ENCODE measurements around the gene ULBP1. TPM values are rescaled to one million over a fixed set of nuclear protein-coding genes. Genes with fewer than 3 reads are reported as not detected.
"Not testable (repeated sequence)": the region's sequence is repeated elsewhere in the genome, so short reads cannot be mapped to it uniquely, and the experiment has no call there.

ULBP1 gene
- total RNA-seq, 1 donor from 2014 or later: 9.3 TPM

- Mint-ChIP-seq H3K27me3 (ENCODE audit: unreplicated experiment) (peaks cover 41% of the 10 kb centered on the region), H3K4me1 (ENCODE audit: low read depth, unreplicated experiment) (peaks cover 3% of the 10 kb centered on the region), H3K9me3 (ENCODE audit: unreplicated experiment) (peaks cover 8% of the 10 kb centered on the region), H3K27ac (ENCODE audit: unreplicated experiment) (peak overlapping the region; percentile 86), H3K4me3 (ENCODE audit: unreplicated experiment) (peak overlapping the region; percentile 99), H3K36me3 (ENCODE audit: unreplicated experiment) (peaks cover 18% of the 10 kb centered on the region)
- TF ChIP-seq, protein P1, sequence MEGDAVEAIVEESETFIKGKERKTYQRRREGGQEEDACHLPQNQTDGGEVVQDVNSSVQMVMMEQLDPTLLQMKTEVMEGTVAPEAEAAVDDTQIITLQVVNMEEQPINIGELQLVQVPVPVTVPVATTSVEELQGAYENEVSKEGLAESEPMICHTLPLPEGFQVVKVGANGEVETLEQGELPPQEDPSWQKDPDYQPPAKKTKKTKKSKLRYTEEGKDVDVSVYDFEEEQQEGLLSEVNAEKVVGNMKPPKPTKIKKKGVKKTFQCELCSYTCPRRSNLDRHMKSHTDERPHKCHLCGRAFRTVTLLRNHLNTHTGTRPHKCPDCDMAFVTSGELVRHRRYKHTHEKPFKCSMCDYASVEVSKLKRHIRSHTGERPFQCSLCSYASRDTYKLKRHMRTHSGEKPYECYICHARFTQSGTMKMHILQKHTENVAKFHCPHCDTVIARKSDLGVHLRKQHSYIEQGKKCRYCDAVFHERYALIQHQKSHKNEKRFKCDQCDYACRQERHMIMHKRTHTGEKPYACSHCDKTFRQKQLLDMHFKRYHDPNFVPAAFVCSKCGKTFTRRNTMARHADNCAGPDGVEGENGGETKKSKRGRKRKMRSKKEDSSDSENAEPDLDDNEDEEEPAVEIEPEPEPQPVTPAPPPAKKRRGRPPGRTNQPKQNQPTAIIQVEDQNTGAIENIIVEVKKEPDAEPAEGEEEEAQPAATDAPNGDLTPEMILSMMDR (IDR thresholded peaks at IDR 0.05; ENCODE audit: partially characterized antibody, unreplicated experiment): no peak
- peak; percentile 57 for DNase-seq
Measured at GRCh38 chr6:149964308-149965193, 808 bp downstream of the ULBP1 start.

GRCh38 chr6:149965194-149966020 is 1.7 kb downstream of the ULBP1 start:
- peaks cover 11% of the 10 kb centered on the region for H3K9me3 Mint-ChIP-seq (ENCODE audit: unreplicated experiment)
- peaks cover 3% of the 10 kb centered on the region for H3K4me1 Mint-ChIP-seq (ENCODE audit: low read depth, unreplicated experiment)
- peak overlapping the region; percentile 70 for H3K27ac Mint-ChIP-seq (ENCODE audit: unreplicated experiment)
- peak overlapping the region; percentile 99 for H3K4me3 Mint-ChIP-seq (ENCODE audit: unreplicated experiment)
- H3K36me3 Mint-ChIP-seq (ENCODE audit: unreplicated experiment): peaks cover 27% of the 10 kb centered on the region
- H3K27me3 Mint-ChIP-seq (ENCODE audit: unreplicated experiment): peaks cover 43% of the 10 kb centered on the region
- TF ChIP-seq, protein P1 (IDR thresholded peaks at IDR 0.05; ENCODE audit: partially characterized antibody, unreplicated experiment): no peak
- peak; percentile 57 for DNase-seq

GRCh38 chr6:149966319-149966718 is 2.6 kb downstream of the ULBP1 start:
- H3K4me3 Mint-ChIP-seq (ENCODE audit: unreplicated experiment); H3K4me1 Mint-ChIP-seq (ENCODE audit: low read depth, unreplicated experiment); H3K27ac Mint-ChIP-seq (ENCODE audit: unreplicated experiment); DNase-seq: not testable (repeated sequence)
- peaks cover 38% of the 10 kb centered on the region for H3K27me3 Mint-ChIP-seq (ENCODE audit: unreplicated experiment)
- peaks cover 11% of the 10 kb centered on the region for H3K9me3 Mint-ChIP-seq (ENCODE audit: unreplicated experiment)
- peaks cover 28% of the 10 kb centered on the region for H3K36me3 Mint-ChIP-seq (ENCODE audit: unreplicated experiment)

DNA sequence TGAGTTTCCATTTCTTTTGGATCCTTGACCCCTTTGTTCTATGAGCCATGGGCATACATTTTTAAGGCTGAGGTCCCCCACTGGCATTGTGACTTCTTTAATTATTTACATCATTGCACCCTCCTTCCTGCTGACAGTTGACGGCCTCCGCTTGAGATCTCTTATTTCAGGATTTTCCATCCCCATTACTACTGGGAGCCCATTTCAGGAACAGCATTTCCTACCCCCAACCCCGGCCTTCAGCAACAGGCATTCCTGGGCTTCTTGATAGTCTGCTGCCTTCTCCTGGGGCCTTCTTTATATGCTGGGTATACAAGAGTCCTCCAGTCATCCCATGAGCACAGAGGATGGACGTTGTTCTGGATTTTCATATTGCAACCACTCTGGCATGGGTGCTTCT is 3.8 kb downstream of the ULBP1 start:
- no peak for DNase-seq
- H3K9me3 Mint-ChIP-seq (ENCODE audit: unreplicated experiment): peaks cover 11% of the 10 kb centered on the region
- H3K36me3 Mint-ChIP-seq (ENCODE audit: unreplicated experiment): peaks cover 32% of the 10 kb centered on the region
- H3K4me3 Mint-ChIP-seq (ENCODE audit: unreplicated experiment): no peak overlapping the region
- peaks cover 38% of the 10 kb centered on the region for H3K27me3 Mint-ChIP-seq (ENCODE audit: unreplicated experiment)
- H3K4me1 Mint-ChIP-seq (ENCODE audit: low read depth, unreplicated experiment): peaks cover 3% of the 10 kb centered on the region
- TF ChIP-seq, protein P1 (IDR thresholded peaks at IDR 0.05; ENCODE audit: partially characterized antibody, unreplicated experiment): no peak
- H3K27ac Mint-ChIP-seq (ENCODE audit: unreplicated experiment): no peak overlapping the region

- not testable (repeated sequence) for H3K4me1 Mint-ChIP-seq (ENCODE audit: low read depth, unreplicated experiment); H3K27ac Mint-ChIP-seq (ENCODE audit: unreplicated experiment); DNase-seq; H3K4me3 Mint-ChIP-seq (ENCODE audit: unreplicated experiment)
- peaks cover 11% of the 10 kb centered on the region for H3K9me3 Mint-ChIP-seq (ENCODE audit: unreplicated experiment)
- H3K27me3 Mint-ChIP-seq (ENCODE audit: unreplicated experiment): peaks cover 38% of the 10 kb centered on the region
- H3K36me3 Mint-ChIP-seq (ENCODE audit: unreplicated experiment): peaks cover 32% of the 10 kb centered on the region
Measured at GRCh38 chr6:149967999-149968398, 4.3 kb downstream of the ULBP1 start.

DNA sequence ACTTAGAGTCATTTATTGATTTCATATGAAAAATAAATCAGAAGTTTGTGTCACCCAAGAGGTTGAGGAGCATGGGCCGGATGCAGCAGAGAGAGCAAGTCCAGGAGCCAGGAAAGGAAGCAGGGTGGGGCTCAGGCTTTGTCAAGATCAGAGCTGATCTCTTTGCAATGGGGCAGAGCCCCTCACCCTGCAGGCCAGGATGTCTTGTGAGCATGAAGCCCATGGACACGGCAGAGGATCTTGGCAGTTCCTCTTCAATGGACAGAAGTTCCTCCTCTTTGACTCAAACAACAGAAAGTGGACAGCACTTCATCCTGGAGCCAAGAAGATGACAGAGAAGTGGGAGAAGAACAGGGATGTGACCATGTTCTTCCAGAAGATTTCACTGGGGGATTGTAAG is 5.2 kb downstream of the ULBP1 start:
- not testable (repeated sequence) for H3K4me3 Mint-ChIP-seq (ENCODE audit: unreplicated experiment); H3K9me3 Mint-ChIP-seq (ENCODE audit: unreplicated experiment); H3K27ac Mint-ChIP-seq (ENCODE audit: unreplicated experiment); H3K4me1 Mint-ChIP-seq (ENCODE audit: low read depth, unreplicated experiment); DNase-seq
- peaks cover 31% of the 10 kb centered on the region for H3K27me3 Mint-ChIP-seq (ENCODE audit: unreplicated experiment)
- peaks cover 34% of the 10 kb centered on the region for H3K36me3 Mint-ChIP-seq (ENCODE audit: unreplicated experiment)
